Activated B cell treated with CpG ODN at 0.5 μM for 24 hours (primary cell): Measurements from ENCODE around the gene TAOK1. TPM values are rescaled to one million over a fixed set of nuclear protein-coding genes. Genes with fewer than 3 reads are reported as not detected.
A peak's percentile ranks its signal among the peaks of the same experiment; 100 is the strongest.

Source experiments
- ATAC-seq: fragments of 200-7000 bp; cut with Tn5 transposase; one replicate; pipeline ENCODE4 v1.10.0; 2021; ENCODE audit warnings: low read depth, mild to moderate bottlenecking, moderate library complexity
- CTCF ChIA-PET: fragments of 350-600 bp; sonication (Branson Sonifier 250); formaldehyde crosslinking; loops from one replicate; lab custom pipeline; 2021; ENCODE audit warnings: antibody characterized with exemption; lab: Charles Lee
- POLR2A ChIA-PET: fragments of 350-600 bp; sonication (Branson Sonifier 250); formaldehyde crosslinking; loops from one replicate; lab custom pipeline; 2021; ENCODE audit warnings: antibody characterized with exemption; lab: Charles Lee
- DNase-seq: peaks from one replicate; pipeline ENCODE4 v3.0.0; 2022
- H3K27ac Mint-ChIP-seq: one replicate; pipeline ENCODE4 v1.8.0; 2020; ENCODE audit warnings: mixed read lengths
- H3K27me3 Mint-ChIP-seq: one replicate; pipeline ENCODE4 v1.8.0; 2021; ENCODE audit warnings: mixed read lengths
- H3K36me3 Mint-ChIP-seq: one replicate; pipeline ENCODE4 v1.8.0; 2021; ENCODE audit warnings: low read depth, mixed read lengths
- H3K4me1 Mint-ChIP-seq: one replicate; pipeline ENCODE4 v1.8.0; 2021; ENCODE audit warnings: mixed read lengths
- H3K4me3 Mint-ChIP-seq: one replicate; pipeline ENCODE4 v1.8.0; 2020; ENCODE audit warnings: mild to moderate bottlenecking, mixed read lengths
- H3K9me3 Mint-ChIP-seq: one replicate; pipeline ENCODE4 v1.8.0; 2020; ENCODE audit warnings: mixed read lengths
- intact Hi-C: fragments of 100-400 bp; cut with micrococcal nuclease; formaldehyde crosslinking; loops from one replicate; pipeline ENCODE4 v1.15.1; 2024
- total RNA-seq: library from RNA; stranded (reverse); gene quantifications from 2 replicates; pipeline ENCODE4 v1.2.3, GENCODE V29; 2022
- TF ChIP-seq, protein P1 (sequence below): fragments of 200-600 bp; IDR thresholded peaks from one replicate; pipeline ENCODE4 v1.8.0; 2022; ENCODE audit warnings: antibody characterized with exemption, mild to moderate bottlenecking

Gene TAOK1
- total RNA-seq, 1 donor from 2014 or later: 55.5 TPM

DNA sequence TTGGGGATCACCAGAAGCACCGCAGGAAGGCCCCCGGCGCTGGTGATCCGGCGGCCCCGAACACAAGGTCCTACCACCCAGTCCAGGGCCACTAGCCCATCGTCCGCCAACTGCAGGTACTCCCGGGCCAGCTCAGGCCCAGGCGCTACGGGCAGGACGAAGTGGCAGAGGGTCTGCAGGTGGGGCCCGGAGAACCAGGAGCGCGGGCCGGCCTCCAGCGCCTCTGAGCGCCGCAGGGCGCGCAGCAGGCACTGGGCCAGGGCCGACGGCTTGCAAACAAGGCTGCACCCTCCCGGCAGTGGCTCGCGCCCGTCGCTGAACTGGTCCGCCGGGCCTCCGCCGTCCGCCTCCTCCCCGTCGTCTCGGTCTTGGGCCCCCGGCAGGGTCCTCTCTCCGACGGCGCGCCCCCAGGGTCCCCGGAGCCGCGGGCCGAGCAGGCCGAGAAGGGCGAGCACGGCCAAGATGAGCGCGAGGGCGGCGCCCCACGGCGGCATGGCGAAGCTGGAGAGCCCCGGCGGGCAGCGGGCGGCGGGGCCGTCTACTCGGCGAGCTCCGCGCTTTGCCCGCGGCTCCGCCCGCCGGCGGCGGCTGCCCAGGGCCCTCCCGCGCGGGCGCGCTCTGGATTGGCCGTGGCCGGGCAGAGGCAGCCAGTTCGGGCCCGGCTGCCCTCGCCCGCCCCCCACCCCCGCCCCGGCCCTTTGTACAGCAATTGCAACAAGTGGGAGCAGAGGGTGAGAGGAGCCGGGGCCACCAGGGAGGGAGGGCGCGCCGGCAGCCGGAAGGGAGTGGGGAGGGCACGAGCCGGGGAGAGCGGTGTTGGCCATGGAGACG is 176.5 kb downstream of the TAOK1 start, which contains the start of gene ABHD15:
ABHD15 (minus strand) TSS at position 565 of the 831 bp plus-strand sequence; CDS start at position 494, 71 bp downstream.
- H3K36me3 Mint-ChIP-seq: peaks cover 11% of the 10 kb centered on the region
- TF ChIP-seq, protein P1, sequence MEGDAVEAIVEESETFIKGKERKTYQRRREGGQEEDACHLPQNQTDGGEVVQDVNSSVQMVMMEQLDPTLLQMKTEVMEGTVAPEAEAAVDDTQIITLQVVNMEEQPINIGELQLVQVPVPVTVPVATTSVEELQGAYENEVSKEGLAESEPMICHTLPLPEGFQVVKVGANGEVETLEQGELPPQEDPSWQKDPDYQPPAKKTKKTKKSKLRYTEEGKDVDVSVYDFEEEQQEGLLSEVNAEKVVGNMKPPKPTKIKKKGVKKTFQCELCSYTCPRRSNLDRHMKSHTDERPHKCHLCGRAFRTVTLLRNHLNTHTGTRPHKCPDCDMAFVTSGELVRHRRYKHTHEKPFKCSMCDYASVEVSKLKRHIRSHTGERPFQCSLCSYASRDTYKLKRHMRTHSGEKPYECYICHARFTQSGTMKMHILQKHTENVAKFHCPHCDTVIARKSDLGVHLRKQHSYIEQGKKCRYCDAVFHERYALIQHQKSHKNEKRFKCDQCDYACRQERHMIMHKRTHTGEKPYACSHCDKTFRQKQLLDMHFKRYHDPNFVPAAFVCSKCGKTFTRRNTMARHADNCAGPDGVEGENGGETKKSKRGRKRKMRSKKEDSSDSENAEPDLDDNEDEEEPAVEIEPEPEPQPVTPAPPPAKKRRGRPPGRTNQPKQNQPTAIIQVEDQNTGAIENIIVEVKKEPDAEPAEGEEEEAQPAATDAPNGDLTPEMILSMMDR: no peak
- peak; percentile 13 for ATAC-seq
- intact Hi-C loops: loop anchor here (1.0 to 10.0 kb wide), 8 partner anchors 30 to 1746 kb away; partner anchors contain the start of genes EVI2B, NEK8, NUFIP2 and TAOK1
- H3K27me3 Mint-ChIP-seq: no peaks in the 10 kb centered on the region
- peak within 1 kb of the TSS; percentile 97 for H3K27ac Mint-ChIP-seq
- CTCF ChIA-PET: interaction anchor here (1.0 to 3.1 kb wide), 6 partner anchors 13 to 197 kb away, joined by 3 to 19 read pairs (median 4); no protein-coding TSS in a partner anchor
- POLR2A ChIA-PET: interaction anchor here (0.8 to 4.0 kb wide), 10 partner anchors 11 to 364 kb away, joined by 3 to 13 read pairs (median 4); partner anchors contain the start of genes ANKRD13B, SSH2 and TAOK1
- DNase-seq: peak; percentile 72
- H3K9me3 Mint-ChIP-seq: no peaks in the 10 kb centered on the region
- H3K4me1 Mint-ChIP-seq: peaks cover 46% of the 10 kb centered on the region
- H3K4me3 Mint-ChIP-seq: peak within 1 kb of the TSS; percentile 97

DNA sequence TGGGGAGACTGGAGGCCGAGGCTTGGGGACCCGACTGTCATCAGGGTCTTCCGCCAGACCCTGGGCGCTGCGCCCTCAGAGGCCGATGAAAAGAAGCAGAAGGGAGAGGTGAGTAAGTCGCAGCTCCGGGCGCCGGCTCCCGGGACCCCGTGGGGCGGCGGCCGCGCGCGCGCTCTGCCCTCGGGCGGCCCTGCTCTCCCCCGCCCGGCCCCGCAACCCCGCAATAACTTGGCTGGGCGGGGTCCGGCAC is 177.1 kb downstream of the TAOK1 start:
- Mint-ChIP-seq H3K4me3 (peak overlapping the region; percentile 97), H3K4me1 (peaks cover 40% of the 10 kb centered on the region), H3K27ac (peak overlapping the region; percentile 97), H3K9me3 (no peaks in the 10 kb centered on the region), H3K36me3 (peaks cover 6% of the 10 kb centered on the region), H3K27me3 (no peaks in the 10 kb centered on the region)
- TF ChIP-seq, protein P1: no peak
- ChIA-PET CTCF (interaction anchor here (1.2 to 3.1 kb wide), 4 partner anchors 12 to 197 kb away, joined by 4 to 19 read pairs (median 9); no protein-coding TSS in a partner anchor), POLR2A (interaction anchor here (0.6 to 4.0 kb wide), 10 partner anchors 9 to 363 kb away, joined by 3 to 13 read pairs (median 4); partner anchors contain the start of genes ANKRD13B, SSH2 and TAOK1)
- DNase-seq (no peak), ATAC-seq (peak; percentile 7)
- intact Hi-C loops: loop anchor here (1.0 to 10.0 kb wide), 8 partner anchors 30 to 1745 kb away; partner anchors contain the start of genes EVI2B, NEK8, NUFIP2 and TAOK1

DNA sequence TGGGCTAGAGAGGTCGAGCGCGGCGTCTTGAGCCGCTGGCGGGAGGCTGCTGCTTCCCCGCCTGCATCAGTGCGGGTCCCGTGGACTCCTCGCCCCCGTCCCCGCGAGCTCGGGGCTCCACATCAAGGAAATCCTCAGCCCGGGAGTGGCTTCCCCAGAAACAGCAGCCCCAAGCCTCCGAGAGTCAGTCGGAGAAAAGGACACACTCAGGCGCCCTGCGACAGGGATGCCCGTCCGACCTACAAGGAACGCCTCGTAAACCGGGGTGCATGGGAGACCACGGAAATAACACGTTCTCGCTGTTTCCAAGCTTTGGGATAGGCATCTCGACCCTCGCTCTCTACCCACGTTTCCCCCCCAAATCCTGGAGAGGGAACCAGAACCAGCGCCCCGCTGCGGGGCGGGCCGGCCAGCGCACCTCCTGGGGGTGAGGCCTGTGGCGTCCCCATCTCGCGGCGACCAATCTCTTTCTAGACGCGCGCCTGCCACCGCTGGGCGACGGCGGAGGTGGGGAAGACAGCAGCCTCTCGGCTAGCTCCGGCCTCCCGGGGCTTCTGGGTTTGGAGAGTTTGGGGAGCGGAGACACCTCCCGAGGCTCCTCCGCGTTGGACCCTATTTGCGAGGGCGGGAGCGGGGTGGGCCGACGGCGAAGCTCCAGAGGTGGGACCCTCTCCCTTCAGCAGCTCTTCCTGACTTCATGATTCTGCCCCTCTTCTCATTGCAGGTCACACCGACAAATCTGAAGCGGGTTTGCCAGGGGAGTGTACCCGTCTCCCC is 177.6 kb downstream of the TAOK1 start:
- Mint-ChIP-seq H3K4me1 (peaks cover 35% of the 10 kb centered on the region), H3K27me3 (no peaks in the 10 kb centered on the region), H3K27ac (peak overlapping the region; percentile 97), H3K4me3 (peak overlapping the region; percentile 97), H3K9me3 (no peaks in the 10 kb centered on the region), H3K36me3 (peaks cover 2% of the 10 kb centered on the region)
- DNase-seq: peak; percentile 73
- TF ChIP-seq, protein P1: no peak
- POLR2A ChIA-PET: interaction anchor here (0.6 to 4.0 kb wide), 16 partner anchors 9 to 757 kb away, joined by 3 to 13 read pairs (median 3); partner anchors contain the start of genes ANKRD13B, NUFIP2, SSH2 and TAOK1
- peak; percentile 58 for ATAC-seq
- intact Hi-C loops: loop anchor here (1.0 to 10.0 kb wide), 11 partner anchors 13 to 1745 kb away; partner anchors contain the start of genes EVI2B, GIT1, NEK8 and NUFIP2
- CTCF ChIA-PET: interaction anchor here (0.8 to 3.3 kb wide), 8 partner anchors 13 to 363 kb away, joined by 3 to 19 read pairs (median 4); partner anchors contain the start of gene ANKRD13B

DNA sequence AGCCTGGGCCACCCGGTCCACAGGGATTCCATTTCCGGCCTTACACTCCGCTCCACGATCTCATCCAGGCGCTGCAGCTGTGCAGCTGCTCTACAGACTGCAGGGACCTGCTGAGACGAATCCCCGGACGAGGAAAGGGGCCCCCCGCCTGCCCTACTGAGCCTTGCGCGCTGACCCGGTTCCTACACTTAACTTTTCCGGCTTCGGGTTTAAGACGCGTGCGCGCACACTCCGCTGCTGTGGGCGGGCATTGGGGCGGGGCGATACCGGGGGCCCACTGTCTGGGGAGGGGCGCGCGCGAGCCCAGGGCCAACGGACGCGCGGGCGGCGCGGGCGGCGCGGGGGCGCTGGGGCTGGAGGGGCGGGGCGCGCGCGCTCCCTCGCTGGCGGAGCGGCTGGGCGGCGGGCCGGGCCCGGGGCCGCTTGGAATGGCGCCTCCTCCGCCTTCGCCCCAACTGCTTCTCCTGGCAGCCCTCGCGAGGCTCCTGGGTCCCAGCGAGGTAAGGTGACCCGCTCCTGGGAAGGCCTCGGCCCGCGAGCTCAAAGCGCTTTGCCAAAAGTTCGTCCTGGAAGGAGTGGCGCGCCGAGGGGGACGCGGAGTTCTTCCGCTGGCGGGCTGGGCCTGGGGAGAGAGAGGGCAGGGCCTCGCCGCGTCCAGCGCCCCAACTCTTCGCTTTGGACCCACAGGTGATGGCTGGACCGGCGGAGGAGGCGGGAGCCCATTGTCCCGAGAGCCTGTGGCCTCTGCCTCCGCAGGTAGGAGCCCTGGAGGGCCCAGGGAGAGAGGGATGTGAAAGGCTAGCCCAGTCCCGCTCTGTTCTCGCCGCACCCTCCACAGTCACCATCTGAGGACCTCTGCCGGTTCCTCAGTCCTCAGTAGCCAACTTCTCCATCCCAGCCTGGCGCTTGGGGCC is 178.4 kb downstream of the TAOK1 start, which contains the start of gene TP53I13:
TP53I13 (plus strand) TSS at position 371 of the 914 bp plus-strand sequence; CDS start at position 429, 58 bp downstream.
- TF ChIP-seq, protein P1: no peak
- Mint-ChIP-seq H3K36me3 (peaks cover 5% of the 10 kb centered on the region), H3K9me3 (no peaks in the 10 kb centered on the region), H3K4me3 (peak within 1 kb of the TSS; percentile 97), H3K27ac (peak within 1 kb of the TSS; percentile 97), H3K27me3 (no peaks in the 10 kb centered on the region), H3K4me1 (peaks cover 32% of the 10 kb centered on the region)
- intact Hi-C loops: loop anchor here (1.0 to 10.0 kb wide), 8 partner anchors 12 to 1744 kb away; partner anchors contain the start of genes EVI2B, GIT1, NEK8 and NUFIP2
- ChIA-PET POLR2A (interaction anchor here (0.6 to 4.0 kb wide), 16 partner anchors 8 to 758 kb away, joined by 3 to 13 read pairs (median 4); partner anchors contain the start of genes ANKRD13B, NUFIP2 and TAOK1), CTCF (interaction anchor here (0.8 to 3.3 kb wide), 9 partner anchors 12 to 363 kb away, joined by 3 to 19 read pairs (median 8); partner anchors contain the start of gene ANKRD13B)
- DNase-seq (peak; percentile 83), ATAC-seq (peak; percentile 65)
